Measurements from ENCODE around the gene ZMYND8.

Gene ZMYND8

DNA sequence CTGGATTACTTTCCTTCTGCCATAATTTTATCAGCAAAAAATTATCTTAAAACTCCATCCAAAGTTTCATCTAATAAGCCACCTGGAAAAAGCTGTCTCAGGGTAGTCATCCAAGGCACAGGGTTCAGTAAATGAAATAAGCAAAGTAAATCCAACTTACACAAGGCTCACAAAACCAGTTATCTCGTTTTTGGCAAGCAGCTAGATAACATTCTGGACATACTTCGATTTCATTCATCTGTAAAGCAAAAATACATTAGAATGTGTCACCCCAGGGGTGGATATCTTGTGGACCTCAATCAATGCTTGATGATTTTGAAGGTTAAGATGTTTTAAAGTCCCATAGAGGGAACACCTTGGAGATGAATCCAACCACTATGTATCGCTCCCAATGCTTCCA is 73.1 kb downstream of the ZMYND8 start:
- TF ChIP-seq POLR2AphosphoS5 (IDR thresholded peaks at IDR 0.05; ENCODE audit: low read depth, low read length): no peak
- no peak for TF ChIP-seq SIN3A (IDR thresholded peaks at IDR 0.05; ENCODE audit: borderline replicate concordance, insufficient read depth, low read length)
- no peak for TF ChIP-seq TAF1 (IDR thresholded peaks at IDR 0.05; ENCODE audit: borderline replicate concordance, insufficient read depth, low read length)
- TF ChIP-seq FOXP2 (optimal IDR thresholded peaks at IDR 0.05; ENCODE audit: borderline replicate concordance, extremely low read depth, extremely low read length, insufficient read depth): no peak
- TF ChIP-seq, protein P1, sequence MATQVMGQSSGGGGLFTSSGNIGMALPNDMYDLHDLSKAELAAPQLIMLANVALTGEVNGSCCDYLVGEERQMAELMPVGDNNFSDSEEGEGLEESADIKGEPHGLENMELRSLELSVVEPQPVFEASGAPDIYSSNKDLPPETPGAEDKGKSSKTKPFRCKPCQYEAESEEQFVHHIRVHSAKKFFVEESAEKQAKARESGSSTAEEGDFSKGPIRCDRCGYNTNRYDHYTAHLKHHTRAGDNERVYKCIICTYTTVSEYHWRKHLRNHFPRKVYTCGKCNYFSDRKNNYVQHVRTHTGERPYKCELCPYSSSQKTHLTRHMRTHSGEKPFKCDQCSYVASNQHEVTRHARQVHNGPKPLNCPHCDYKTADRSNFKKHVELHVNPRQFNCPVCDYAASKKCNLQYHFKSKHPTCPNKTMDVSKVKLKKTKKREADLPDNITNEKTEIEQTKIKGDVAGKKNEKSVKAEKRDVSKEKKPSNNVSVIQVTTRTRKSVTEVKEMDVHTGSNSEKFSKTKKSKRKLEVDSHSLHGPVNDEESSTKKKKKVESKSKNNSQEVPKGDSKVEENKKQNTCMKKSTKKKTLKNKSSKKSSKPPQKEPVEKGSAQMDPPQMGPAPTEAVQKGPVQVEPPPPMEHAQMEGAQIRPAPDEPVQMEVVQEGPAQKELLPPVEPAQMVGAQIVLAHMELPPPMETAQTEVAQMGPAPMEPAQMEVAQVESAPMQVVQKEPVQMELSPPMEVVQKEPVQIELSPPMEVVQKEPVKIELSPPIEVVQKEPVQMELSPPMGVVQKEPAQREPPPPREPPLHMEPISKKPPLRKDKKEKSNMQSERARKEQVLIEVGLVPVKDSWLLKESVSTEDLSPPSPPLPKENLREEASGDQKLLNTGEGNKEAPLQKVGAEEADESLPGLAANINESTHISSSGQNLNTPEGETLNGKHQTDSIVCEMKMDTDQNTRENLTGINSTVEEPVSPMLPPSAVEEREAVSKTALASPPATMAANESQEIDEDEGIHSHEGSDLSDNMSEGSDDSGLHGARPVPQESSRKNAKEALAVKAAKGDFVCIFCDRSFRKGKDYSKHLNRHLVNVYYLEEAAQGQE (IDR thresholded peaks at IDR 0.05; ENCODE audit: insufficient read depth in 1 of 2, low read depth in 2 of 2, low read length in 2 of 2): no peak

- TF ChIP-seq TAF1 (IDR thresholded peaks at IDR 0.05; ENCODE audit: borderline replicate concordance, insufficient read depth, low read length) (no peak), POLR2AphosphoS5 (IDR thresholded peaks at IDR 0.05; ENCODE audit: low read depth, low read length) (no peak), SIN3A (IDR thresholded peaks at IDR 0.05; ENCODE audit: borderline replicate concordance, insufficient read depth, low read length) (no peak), FOXP2 (optimal IDR thresholded peaks at IDR 0.05; ENCODE audit: borderline replicate concordance, extremely low read depth, extremely low read length, insufficient read depth) (no peak)
These were observed 73.6 kb downstream of the ZMYND8 start for GRCh38 chr20:47282864-47283263.

DNA sequence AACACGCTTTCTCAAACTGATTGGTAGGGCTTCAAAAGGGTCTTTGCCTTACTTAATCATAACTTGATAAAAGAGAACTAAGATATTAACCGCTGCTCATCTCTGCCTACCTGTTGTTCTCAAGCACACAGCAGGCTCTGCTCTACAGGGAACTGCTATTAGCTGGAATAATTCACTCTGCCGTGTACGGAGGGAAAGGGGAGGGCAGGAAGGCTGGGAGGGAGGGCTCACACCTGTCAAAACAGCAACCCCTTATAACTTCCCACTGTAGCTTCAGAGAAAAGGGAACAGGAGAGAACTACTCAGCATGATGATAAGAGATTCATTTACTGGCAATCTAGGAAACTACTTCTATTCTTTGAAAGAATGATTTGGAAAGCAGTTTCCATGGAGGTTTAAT is 75.1 kb downstream of the ZMYND8 start:
- TF ChIP-seq, protein P1 (IDR thresholded peaks at IDR 0.05; ENCODE audit: insufficient read depth in 1 of 2, low read depth in 2 of 2, low read length in 2 of 2): no peak
- no peak for TF ChIP-seq FOXP2 (optimal IDR thresholded peaks at IDR 0.05; ENCODE audit: borderline replicate concordance, extremely low read depth, extremely low read length, insufficient read depth)
- TF ChIP-seq POLR2AphosphoS5 (IDR thresholded peaks at IDR 0.05; ENCODE audit: low read depth, low read length): no peak

DNA sequence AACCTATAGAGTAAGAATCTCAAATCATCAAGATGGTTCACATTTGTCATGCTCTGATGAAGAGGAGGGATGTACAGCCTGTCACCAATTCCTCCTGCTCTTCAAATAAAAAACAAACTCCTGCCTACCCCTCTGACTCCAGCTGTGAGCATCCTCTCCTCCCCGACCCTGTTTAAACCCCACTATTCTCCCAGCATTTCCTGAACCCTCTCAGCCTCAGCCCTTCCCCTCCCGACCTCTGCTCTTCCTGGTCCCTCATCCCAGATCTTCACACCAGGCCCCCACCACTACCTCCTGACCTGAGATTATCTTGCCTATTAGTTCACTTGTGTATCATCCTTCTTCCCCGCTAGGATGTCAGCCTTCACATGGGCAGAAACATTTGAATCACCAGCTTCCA is 75.8 kb downstream of the ZMYND8 start:
- TF ChIP-seq TAF1 (IDR thresholded peaks at IDR 0.05; ENCODE audit: borderline replicate concordance, insufficient read depth, low read length): no peak
- TF ChIP-seq SIN3A (IDR thresholded peaks at IDR 0.05; ENCODE audit: borderline replicate concordance, insufficient read depth, low read length): no peak
- TF ChIP-seq POLR2AphosphoS5 (IDR thresholded peaks at IDR 0.05; ENCODE audit: low read depth, low read length): no peak
- TF ChIP-seq, protein P1 (IDR thresholded peaks at IDR 0.05; ENCODE audit: insufficient read depth in 1 of 2, low read depth in 2 of 2, low read length in 2 of 2): no peak
- TF ChIP-seq FOXP2 (optimal IDR thresholded peaks at IDR 0.05; ENCODE audit: borderline replicate concordance, extremely low read depth, extremely low read length, insufficient read depth): no peak

GRCh38 chr20:47280228-47280627 is 76.3 kb downstream of the ZMYND8 start:
- TF ChIP-seq, protein P1 (IDR thresholded peaks at IDR 0.05; ENCODE audit: insufficient read depth in 1 of 2, low read depth in 2 of 2, low read length in 2 of 2): no peak
- TF ChIP-seq FOXP2 (optimal IDR thresholded peaks at IDR 0.05; ENCODE audit: borderline replicate concordance, extremely low read depth, extremely low read length, insufficient read depth): no peak
- TF ChIP-seq POLR2AphosphoS5 (IDR thresholded peaks at IDR 0.05; ENCODE audit: low read depth, low read length): no peak
- TF ChIP-seq TAF1 (IDR thresholded peaks at IDR 0.05; ENCODE audit: borderline replicate concordance, insufficient read depth, low read length): no peak

Data from PFSK-1 (cell line).